ENCODE measurements around the gene TIMM13. TPM values are rescaled to one million over a fixed set of nuclear protein-coding genes. Genes with fewer than 3 reads are reported as not detected.

TIMM13 gene
- total RNA-seq, 1 experiment from 2014 or later, result 163 TPM

DNA sequence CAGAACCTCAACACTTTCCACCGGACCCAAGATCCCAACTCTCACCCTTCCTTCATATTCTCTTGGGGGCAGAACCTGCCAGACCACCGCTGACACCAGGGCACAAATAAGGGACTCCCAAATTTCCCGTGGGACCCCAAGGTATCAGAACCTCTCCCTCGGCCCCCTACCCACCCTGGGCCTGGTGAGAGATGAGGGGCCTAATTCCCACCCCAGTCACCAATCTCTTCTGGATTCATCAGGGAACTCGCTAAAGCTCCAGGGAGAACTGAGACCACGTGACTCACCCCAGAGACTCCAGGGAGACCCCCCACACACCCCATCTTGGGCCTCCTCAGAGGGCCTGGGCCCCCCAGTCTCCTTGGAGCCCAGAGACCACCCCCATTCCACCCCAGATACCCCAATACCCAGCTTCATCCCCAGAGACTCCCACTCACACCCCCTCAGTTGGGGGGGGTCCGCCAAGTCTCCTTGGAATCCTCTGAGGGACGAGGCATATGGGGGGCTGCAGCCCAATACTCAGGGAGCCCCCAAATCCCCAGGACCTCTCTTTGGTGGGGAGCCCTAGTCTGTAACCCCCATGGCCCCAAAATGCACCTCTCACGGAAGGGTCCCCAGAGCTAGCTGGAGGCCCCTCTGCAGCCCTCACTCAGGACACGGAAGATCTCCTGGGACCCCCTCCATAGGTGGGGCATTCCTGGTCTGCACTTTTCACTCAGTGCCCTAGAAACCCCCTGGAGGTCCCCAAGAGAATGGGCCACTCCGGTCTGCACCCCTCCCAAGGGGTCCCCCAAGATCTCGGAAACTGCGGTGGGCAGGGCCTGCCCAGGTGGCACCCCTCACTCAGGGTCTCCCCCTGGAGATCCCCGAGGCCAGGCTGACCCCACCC is 27.8 kb upstream of the TIMM13 start:
- no peak for DNase-seq (ENCODE audit: low spot score)

DNA sequence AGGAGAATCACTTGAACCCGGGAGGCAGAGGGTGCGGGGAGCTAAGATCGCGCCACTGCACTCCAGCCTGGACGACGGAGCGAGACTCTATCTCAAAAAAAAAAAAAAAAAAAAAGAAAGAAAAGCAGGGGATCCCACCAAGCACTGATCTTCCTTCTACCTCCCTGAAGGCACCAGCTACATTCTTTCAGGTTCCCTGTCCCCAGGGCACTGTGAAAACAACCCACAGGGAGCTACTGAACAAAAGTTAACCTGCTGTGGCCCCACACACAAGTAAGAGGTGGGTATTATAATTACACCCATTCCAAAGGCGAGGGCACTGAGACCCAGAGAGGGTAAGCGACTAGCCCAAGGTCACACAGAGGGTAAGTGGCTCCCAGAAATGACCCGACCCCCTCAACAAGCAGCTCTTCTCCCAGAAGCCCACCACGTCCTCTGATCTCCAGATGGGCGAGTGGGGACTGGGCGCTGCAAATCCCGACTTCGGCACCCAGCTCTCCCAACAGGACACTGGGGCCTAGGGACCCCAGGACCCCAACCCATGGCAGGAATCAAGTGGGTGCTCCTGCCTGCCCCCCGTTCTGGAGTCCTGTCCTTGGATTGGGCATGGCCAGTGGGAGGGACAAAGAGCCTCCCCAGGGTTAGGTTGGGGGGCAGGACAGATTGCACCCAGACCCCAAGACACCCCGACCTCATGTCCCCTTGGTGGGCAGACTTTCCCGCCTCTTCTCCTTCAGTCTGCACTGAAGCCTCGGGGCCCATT is 27.0 kb upstream of the TIMM13 start:
- DNase-seq (ENCODE audit: low spot score), result no peak

DNA sequence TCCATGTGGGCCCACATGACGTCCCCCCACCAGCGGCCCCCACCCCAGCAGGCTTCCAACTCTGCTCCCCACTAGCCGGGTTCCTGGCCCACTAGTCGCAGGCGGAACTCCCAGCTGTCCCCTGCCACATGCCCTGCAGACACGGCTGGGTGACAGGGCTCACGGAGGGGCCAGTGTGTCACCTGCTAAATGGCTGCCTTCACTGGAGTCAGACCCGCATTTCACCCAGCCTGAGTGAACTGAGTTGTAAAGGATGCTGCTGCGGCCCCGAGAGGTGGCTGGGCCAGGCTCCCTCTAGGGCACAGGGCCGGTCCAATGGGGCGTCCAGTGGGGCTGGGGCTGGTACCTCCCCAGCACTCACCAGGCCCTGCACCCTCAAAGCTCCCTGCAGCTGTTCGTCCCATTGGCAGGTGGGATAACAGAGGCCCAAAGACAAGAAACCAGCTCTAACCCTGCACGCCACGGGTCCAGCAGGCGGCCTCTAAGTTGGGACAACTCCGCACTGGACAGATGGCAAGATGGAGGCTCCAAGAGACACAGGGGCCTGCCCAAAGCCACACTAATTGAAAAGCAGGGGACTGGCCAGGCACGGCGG is 26.1 kb upstream of the TIMM13 start:
- no peak for DNase-seq (ENCODE audit: low spot score)

DNA sequence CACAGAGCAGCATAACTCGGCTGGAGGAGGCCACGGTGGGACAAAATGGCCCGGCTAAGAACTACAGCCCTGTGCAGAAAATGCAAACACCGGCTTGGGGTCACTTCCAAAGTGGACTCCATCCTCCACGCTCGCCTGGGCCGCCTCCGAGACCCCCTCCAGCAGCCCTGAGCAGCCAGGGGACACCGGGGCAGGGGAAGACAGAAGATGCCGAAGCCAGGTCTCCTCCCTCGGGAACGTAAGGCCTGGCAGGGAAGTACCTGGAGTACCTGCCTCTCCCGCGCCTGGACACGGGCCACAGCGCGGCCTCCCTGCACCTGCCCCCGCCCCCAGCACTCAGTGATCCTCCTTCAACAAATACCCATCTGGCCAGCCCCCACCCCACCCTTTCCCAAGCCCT is 24.4 kb upstream of the TIMM13 start:
- DNase-seq (ENCODE audit: low spot score), result no peak

DNA sequence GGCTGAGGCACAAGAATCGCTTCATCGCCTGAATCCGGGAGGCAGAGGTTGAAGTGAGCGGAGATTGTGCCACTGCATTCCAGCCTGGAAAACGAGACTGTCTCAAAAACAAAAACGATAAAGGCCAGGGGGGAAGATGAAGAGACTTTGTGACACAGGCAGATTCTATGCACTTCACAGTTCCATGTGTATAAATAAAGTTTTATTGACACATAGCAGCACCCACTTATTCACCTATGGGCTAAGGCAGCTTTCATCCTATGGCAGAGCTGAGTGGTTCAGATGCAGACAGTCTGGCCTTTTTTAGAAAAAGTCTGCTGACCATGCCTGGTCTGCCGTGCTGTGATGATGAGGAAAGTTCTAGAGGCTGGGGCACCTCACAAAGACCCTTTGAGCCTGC is 23.8 kb upstream of the TIMM13 start:
- no peak for DNase-seq (ENCODE audit: low spot score)

DNA sequence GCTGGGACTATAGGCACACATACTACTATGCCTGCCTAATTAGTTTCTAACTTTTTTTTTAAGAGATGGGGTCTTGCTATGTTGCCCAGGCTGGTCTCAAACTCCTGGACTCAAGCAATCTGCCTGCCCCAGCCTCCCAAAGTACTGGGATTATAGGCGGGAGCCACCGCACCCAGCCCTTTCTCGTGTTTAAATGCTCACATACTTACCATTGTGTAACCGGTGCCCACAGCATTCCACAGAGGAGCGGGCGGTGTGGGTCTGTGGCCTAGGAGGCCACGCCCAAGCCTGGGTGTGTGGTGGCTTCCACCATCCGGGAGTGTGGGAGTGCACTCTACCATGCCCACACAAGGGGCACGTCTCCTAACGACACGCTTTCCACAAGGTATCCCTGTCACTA is 21.6 kb upstream of the TIMM13 start:
- DNase-seq (ENCODE audit: low spot score), result no peak

DNA sequence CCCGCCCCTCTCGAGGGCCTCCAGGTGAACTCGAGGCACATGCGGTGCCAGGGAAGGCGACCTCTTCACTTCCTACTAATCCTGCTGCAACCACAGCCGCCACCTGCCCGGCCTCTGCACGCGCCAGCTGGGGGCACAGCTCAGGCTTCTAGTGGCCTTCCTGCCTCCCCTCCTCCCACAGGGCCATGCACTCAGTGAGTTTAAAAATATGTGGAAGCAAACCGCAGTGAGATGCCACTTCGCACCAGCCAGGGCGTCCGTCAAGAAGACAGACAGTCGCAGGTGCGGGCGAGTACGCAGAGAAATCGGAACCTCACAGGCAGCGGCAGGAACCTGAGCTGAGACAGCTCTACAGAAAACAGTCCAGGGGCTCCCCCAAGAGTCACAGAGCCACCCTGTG is 19.0 kb upstream of the TIMM13 start:
- DNase-seq (ENCODE audit: low spot score), result no peak

DNA sequence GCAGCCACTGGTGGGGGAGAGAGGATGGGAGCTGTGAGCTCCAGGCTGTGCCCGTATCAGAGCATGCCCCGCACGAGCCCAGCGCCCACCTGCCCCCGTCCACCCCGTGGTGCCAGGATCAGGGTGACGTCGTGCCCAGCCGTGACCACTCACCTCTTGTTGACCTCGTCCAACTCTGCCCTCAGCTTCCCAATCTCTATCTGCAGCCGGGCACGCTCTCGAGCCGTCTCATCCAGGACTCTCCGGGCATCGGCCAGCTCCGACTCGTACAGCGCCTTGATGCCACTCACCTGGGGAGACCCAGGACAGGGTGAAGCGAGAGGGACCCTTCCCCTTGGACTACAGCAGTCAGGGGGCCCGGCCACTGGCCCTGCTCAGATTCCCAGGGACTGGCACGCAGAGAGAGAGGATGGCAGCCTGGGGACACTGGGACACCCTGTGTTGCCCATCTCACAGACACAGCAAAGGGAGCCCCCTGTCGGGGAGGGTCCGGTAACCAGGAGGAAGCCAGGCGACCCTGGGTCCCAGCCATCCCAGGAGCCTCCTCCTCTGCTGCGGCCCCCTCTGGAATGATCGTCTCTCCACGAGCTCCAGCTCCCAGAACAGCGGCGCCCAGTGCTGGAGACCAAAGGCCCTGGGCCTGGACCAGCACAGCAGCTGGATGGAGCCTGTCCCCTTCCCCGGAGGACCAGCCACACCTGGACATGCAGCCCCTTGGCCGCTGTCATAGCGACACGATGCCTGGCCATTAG is 17.0 kb upstream of the TIMM13 start:
- DNase-seq (ENCODE audit: low spot score), result no peak

DNA sequence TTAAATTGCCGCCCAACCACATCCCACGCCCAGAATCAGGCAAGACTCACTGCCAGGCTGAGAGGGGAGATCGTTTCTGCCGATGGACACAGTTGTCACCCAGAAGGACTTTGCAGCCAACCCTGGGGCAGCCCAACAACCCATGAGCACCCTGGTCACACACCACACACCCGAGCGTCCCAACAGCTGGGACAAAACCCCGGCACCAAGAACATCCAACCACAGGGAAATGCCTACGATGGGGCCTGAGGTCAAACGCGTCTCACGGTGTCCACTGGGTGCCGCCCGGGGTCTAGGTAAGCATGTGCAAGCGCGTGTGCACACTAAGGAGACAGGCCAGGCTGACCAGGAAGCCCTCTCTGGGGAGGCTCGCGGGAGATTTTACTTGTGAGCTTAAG is 16.4 kb upstream of the TIMM13 start:
- DNase-seq (ENCODE audit: low spot score), result no peak

DNA sequence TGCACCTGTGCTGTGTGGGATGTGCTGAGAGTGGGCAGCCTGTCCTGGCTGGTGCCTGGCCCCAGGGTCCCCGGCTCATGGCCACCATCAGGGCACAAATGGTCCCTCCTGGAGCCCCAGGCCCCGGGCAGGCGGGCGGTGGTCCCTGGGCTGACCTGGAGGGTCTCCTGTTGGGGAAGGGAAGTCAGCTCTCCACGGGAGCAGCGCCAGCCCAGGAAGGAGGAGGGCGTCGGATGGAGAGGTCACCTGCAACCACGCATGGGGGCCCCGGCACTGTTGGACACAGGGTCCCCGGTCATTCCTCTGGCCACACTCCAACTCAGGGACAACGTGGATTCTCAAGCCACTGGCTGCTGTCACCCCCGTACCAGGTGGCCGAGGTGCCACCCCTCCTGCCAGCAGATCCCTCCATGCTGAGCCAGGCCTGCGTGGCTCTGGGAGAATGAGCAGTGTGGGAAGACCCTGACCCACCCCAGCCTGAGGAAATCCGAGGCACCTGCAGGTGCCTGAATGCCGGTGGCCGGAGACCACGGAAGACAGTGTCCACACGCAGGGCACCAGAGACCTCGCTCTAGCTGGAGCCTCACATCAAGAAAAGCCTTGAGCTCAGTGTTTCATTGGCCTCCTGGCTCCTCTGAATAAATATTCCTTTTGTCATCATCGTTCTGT is 15.9 kb upstream of the TIMM13 start:
- DNase-seq (ENCODE audit: low spot score), result no peak

DNA sequence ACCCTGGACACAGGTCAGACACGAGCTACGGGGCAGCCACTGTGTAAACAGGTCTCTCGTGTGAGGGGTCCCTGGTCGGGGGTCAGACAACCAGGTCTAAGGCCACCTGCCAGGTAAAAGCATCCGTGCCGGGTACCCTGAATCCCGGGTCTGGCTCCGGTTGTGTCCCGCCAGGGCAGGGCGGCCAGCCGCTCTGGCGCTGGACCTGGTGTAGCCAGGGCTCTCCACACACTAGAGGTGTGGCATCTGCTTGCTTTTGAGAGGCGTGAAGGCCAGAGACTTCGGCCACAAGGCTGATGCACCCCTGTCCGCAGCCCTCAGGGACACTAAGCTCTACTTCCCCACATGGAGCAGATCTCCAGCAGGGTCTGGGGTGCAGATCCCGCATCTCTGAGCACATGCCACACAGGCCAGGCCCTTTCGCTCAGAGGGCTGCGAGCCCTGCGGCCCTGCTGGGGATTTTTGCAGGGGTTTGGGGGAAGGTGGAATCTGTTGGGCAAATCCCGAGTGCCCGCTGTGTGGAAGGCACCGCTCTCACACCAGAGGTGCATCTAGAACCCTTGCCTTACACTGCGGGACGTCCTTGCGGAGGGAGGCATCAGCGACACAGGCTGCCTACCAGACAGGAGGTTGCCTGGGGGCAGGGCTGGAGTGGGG is 13.8 kb upstream of the TIMM13 start:
- no peak for DNase-seq (ENCODE audit: low spot score)

DNA sequence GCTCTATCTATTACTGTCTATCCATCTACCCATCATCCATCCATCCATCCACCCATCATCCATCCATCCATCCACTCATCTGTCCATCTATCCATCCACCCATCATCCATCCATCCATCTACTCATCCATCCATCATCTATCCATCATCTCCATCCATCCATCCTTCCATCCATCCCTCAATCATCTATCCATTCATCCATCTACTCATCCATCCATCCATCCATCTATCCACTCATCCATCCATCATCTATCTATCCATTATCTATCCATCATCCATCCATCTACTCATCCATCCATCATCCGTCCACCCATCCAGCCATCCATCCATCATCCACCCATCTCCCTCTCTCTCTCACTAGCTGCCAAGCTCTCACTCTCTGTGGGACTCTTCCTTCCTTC is 13.1 kb upstream of the TIMM13 start:
- no peak for DNase-seq (ENCODE audit: low spot score)

DNA sequence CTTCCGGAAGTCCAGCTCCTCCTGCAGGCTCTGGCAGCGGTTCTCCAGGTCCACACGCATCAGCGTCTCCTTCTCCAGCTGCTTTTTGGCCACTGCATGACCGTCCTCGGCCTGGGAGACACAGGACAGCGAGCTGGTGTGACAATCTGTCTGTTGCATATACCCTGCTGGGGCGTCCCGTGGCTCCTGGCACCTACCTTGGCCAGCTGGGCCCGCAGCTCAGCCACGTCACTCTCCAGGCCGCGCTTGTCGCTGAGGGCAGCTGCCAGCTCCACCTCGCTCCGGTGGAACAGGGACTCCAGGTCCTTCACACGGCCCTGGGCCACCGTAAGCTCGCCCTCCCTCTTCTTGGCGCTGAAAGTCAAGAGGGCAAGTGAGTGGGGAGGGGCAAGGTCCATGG is 10.8 kb upstream of the TIMM13 start:
- no peak for DNase-seq (ENCODE audit: low spot score)

DNA sequence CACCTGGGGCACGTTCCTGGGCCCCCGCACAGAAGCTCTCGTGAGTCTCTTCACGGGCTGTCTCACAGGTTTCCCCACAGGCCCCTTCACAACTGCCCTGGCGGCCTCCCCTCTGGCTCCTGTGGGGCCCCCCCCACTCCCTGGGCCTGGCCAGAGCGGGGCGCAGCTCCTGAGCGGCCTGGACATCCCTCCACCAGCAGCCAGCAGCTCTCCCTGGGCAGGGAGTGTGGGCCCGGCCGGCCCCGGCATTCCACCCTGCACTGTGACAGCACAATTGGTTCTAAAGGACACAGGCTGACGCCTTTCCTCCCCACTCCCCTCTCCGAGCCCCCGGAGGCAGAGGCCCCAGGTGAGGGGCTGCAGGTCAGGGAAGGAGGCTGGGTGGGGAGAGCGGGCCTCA is 9.5 kb upstream of the TIMM13 start:
- DNase-seq (ENCODE audit: low spot score), result no peak

DNA sequence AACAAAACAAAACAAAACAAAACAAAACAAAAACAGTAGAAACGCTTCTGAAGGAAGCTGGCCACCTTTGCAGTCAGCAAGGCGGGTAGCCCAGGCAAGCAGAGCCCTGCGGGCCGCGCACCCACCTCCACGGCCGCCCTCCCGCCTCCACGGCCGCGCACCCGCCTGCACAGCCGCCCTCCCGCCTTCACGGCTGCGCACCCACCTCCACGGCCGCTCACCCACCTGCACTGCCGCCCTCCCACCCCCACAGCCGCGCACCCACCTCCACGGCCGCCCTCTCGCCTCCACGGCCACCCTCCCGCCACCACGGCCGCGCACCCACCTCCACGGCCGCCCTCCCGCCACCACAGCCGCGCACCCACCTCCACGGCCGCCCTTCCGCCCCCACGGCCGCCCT is 9.0 kb upstream of the TIMM13 start:
- DNase-seq (ENCODE audit: low spot score), result no peak

DNA sequence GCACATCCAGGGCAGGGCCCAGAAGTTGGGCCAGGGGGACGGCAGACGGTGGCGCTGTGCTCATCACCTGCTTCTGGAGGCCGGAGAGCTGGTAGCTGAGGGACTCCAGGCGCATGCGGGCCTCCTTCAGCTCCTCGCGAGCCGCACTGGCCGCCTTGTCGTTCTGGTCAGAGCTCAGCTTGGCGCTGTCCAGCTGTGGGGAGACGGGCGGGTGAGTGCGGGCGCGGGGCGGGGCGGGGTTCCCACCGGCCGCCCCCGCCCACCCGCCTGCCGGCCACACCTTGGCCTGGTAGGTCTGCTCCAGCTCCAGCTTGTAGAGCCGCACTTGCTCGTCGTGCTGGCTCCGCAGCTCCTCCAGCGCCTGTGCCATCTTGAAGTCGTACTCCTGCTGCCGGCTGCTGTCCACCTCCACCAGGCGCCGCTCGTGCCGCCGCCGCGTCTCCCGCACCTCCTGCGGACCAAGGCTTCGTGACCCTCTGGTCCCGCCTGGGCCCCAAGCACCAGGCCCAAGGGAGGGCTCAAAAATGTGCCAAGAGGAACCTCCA is 7.4 kb upstream of the TIMM13 start:
- DNase-seq (ENCODE audit: low spot score), result no peak

DNA sequence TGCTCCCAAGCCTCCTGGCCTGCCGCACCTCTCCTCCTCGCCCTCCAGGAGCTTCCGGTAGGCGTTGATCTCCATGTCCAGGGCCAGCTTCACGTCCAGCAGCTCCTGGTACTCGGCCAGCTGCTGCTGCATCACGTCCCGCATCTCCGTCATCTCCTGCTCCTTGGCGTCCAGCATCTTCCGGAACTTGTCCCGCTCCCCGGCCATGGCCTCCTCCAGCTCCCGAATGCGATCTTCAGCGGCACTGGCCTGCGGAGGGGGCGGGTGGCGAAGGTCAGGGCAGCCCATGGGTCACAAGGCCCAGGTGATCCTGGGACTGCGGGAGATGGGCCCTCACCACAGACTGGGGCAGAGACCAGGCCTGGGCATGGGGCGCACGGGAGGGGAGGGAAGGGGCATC is 6.9 kb upstream of the TIMM13 start:
- no peak for DNase-seq (ENCODE audit: low spot score)

DNA sequence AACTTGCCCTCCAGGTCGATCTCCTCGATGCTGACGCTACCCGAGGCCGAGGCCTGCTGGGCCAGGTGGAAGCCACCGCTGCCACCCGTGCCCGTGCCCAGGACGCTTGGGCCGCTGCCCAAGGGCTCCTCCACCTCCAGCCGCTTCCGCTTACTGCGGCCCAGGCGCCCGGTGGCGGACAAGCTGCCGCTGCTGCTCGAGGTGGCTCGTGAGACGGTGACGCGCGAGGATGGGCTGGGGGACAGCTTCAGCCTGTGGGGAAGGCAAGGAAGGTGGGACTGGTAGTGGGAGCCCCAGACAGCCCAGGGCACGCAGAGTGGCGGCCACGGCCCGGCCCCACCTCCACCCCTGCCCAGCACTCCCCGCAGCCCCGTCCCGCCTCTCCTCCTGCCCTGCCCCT is 6.5 kb upstream of the TIMM13 start:
- DNase-seq (ENCODE audit: low spot score), result no peak

DNA sequence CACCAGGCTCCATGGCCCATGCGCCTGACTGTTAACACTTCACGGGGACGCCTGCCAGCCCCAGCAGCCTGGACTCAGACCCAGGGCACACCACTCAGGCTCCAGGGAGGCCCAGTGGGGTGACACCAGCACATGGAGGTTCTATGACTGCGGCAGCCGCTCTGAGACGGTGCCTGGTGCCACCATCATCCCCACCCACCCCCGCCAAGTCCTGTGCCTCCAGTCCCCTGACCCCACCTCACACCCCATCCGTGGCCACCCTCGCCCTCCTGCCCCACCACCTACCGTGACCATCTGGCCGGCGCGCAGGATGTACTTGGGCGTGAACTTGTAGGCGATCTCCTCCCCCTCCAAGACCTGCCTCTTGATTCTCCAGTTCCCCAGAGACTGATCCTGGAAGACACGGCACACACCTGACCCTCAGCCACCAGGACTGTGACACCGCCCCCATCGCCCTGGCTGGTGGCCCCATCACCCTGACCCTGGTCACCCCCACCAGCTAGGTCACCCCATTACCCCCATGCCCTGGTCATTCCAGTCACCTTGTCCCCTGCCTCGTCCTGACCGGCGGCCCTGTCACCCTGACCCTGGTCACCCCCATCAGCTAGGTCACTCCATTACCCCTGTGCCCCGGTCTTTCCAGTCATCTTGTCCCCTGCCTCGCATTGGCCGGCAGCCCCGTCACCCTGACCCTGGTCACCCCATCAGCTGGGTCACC is 4.9 kb upstream of the TIMM13 start:
- no peak for DNase-seq (ENCODE audit: low spot score)
